Measurements from ENCODE around the gene HEATR1.

- TF ChIP-seq, protein P1, sequence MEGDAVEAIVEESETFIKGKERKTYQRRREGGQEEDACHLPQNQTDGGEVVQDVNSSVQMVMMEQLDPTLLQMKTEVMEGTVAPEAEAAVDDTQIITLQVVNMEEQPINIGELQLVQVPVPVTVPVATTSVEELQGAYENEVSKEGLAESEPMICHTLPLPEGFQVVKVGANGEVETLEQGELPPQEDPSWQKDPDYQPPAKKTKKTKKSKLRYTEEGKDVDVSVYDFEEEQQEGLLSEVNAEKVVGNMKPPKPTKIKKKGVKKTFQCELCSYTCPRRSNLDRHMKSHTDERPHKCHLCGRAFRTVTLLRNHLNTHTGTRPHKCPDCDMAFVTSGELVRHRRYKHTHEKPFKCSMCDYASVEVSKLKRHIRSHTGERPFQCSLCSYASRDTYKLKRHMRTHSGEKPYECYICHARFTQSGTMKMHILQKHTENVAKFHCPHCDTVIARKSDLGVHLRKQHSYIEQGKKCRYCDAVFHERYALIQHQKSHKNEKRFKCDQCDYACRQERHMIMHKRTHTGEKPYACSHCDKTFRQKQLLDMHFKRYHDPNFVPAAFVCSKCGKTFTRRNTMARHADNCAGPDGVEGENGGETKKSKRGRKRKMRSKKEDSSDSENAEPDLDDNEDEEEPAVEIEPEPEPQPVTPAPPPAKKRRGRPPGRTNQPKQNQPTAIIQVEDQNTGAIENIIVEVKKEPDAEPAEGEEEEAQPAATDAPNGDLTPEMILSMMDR (IDR thresholded peaks at IDR 0.05): no peak
- TF ChIP-seq EZH2phosphoT487 (IDR thresholded peaks at IDR 0.05) (no peak), EZH2 (IDR thresholded peaks at IDR 0.05) (no peak)
Observed at GRCh38 chr1:236618507-236618906, 14.2 kb upstream of the HEATR1 start.

All from neural progenitor cell (in vitro differentiated cells).